Caco-2 (cell line): ENCODE measurements around the gene EPM2A. TPM values are rescaled to one million over a fixed set of nuclear protein-coding genes. Genes with fewer than 3 reads are reported as not detected.

Experiments
- BruUV-seq: library from RNA; stranded (reverse); fragments of 400-500 nt; replicated peaks from 2 replicates; lab custom pipeline; 2021; lab: Mats Ljungman, UMichigan
- CTCF ChIA-PET: fragments of 300-600 bp; sonication (Branson Sonifier 250); formaldehyde crosslinking; loops from one replicate; lab custom pipeline; 2022; ENCODE audit warnings: antibody characterized with exemption; lab: Charles Lee
- POLR2A ChIA-PET: fragments of 300-600 bp; sonication (Branson Sonifier 250); formaldehyde crosslinking; loops from one replicate; lab custom pipeline; 2022; ENCODE audit warnings: antibody characterized with exemption; lab: Charles Lee
- DNase-seq, 2 experiments: peaks; one replicate each; pipeline versions ENCODE4 v3.0.0 to v3.0.0-alpha.2; 2020 to 2022
- H3K27me3 ChIP-seq: replicated peaks from 2 replicates; pipeline ENCODE4 v1.6.0; 2011; ENCODE audit warnings: low read length; ENCODE audit not compliant: control insufficient read depth, insufficient read depth
- H3K36me3 ChIP-seq: 2 replicates; pipeline ENCODE4 v1.5.1; 2011; ENCODE audit warnings: low read length; ENCODE audit not compliant: control insufficient read depth, insufficient read depth
- H3K4me1 ChIP-seq: fragments of 250-450 bp; sonication (Bioruptor Pico); 2 replicates; pipeline ENCODE4 v1.5.1; 2020; ENCODE audit warnings: mild to moderate bottlenecking
- H3K4me3 ChIP-seq: 2 replicates; pipeline ENCODE4 v1.5.1; 2011; ENCODE audit warnings: low read depth, mild to moderate bottlenecking, control low read depth, low read length
- H3K9me3 ChIP-seq: fragments of 250-450 bp; sonication (Bioruptor Pico); 2 replicates; pipeline ENCODE4 v1.5.1; 2020; ENCODE audit warnings: mild to moderate bottlenecking, moderate library complexity
- H3K27ac Mint-ChIP-seq: one replicate; pipeline ENCODE4 v1.8.0; 2022; ENCODE audit warnings: mixed read lengths; ENCODE audit not compliant: unreplicated experiment
- H3K27me3 Mint-ChIP-seq: one replicate; pipeline ENCODE4 v1.8.0; 2022; ENCODE audit warnings: mixed read lengths; ENCODE audit not compliant: insufficient read depth, unreplicated experiment
- H3K36me3 Mint-ChIP-seq: one replicate; pipeline ENCODE4 v1.8.0; 2022; ENCODE audit warnings: mild to moderate bottlenecking, mixed read lengths; ENCODE audit not compliant: insufficient read depth, unreplicated experiment
- H3K4me1 Mint-ChIP-seq: one replicate; pipeline ENCODE4 v1.8.0; 2022; ENCODE audit warnings: low read depth, mixed read lengths; ENCODE audit not compliant: unreplicated experiment
- H3K4me3 Mint-ChIP-seq: one replicate; pipeline ENCODE4 v1.8.0; 2022; ENCODE audit warnings: mild to moderate bottlenecking, moderate library complexity, mixed read lengths; ENCODE audit not compliant: unreplicated experiment
- H3K9me3 Mint-ChIP-seq: one replicate; pipeline ENCODE4 v1.8.0; 2022; ENCODE audit warnings: mixed read lengths; ENCODE audit not compliant: unreplicated experiment
- CTCF ChIP-seq, 2 experiments: fragments of 200-600 bp in 1 of 2; IDR thresholded peaks; 1 replicate in 1 of 2; 2 replicates in 1 of 2; pipeline versions ENCODE4 v1.5.1 to v1.8.0; 2011 to 2022; ENCODE audit warnings: antibody characterized with exemption in 1 of 2, control low read depth in 1 of 2, inconsistent platforms in 1 of 2, low read depth in 1 of 2, low read length in 1 of 2, mild to moderate bottlenecking in 1 of 2, moderate library complexity in 1 of 2; ENCODE audit not compliant: insufficient read depth in 1 of 2, severe bottlenecking in 1 of 2, unreplicated experiment in 1 of 2
- intact Hi-C: fragments of 100-400 bp; cut with micrococcal nuclease; formaldehyde crosslinking; loops from one replicate; pipeline ENCODE4 v1.10.0; 2022; ENCODE audit not compliant: unreplicated experiment
- total RNA-seq: library from RNA; stranded (reverse); gene quantifications from 2 replicates; pipeline ENCODE4 v1.2.3, GENCODE V29; 2022

EPM2A gene
- total RNA-seq, 1 experiment from 2014 or later = 6.9 TPM

DNA sequence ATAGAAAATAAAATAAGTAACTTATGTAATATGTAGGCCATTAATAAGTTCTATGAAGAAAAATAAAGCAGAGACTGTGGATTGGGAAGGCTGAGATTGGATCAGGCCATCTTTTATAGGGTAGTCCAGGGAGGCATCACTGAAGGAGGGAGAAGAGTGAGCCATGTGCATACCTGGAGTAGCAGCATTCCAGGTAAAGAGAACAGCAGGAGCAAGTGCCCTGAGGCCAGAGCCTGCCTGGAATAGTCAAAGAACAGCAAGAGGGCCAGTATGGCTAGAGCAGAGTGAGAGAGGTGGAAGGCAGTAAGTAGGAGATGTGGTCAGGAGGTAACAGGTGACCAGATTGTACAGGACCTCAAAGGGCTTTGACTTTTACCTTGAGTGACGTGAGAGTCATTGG, 112.1 kb downstream of the EPM2A start:
- Histone ChIP-seq H3K27me3 (no peaks in the 10 kb centered on the region), H3K36me3 (no peaks in the 10 kb centered on the region), H3K4me1 (no peaks in the 10 kb centered on the region), H3K4me3 (no peak overlapping the region), H3K9me3 (no peaks in the 10 kb centered on the region)
- H3K36me3 Mint-ChIP-seq = no peaks in the 10 kb centered on the region
- ChIA-PET CTCF (no interaction called here), POLR2A (no interaction called here)
- peaks cover 10% of the 10 kb centered on the region for H3K9me3 Mint-ChIP-seq
- no peak for TF ChIP-seq CTCF (IDR thresholded peaks at IDR 0.05; ENCODE audit: insufficient read depth in 1 of 2, low read depth in 1 of 2, low read length in 1 of 2, severe bottlenecking in 1 of 2, unreplicated experiment in 1 of 2)
- no peaks in the 10 kb centered on the region for H3K27me3 Mint-ChIP-seq
- intact Hi-C loops = no loop called here
- no TSS peak for BruUV-seq
- no peak for DNase-seq
- H3K4me1 Mint-ChIP-seq = no peaks in the 10 kb centered on the region
- no peak overlapping the region for H3K27ac Mint-ChIP-seq
- no peak overlapping the region for H3K4me3 Mint-ChIP-seq

GRCh38 chr6:145621776-145622175, 113.5 kb downstream of the EPM2A start:
- intact Hi-C loops = no loop called here
- peaks cover 5% of the 10 kb centered on the region for H3K36me3 Mint-ChIP-seq
- H3K4me1 ChIP-seq = no peaks in the 10 kb centered on the region
- H3K4me1 Mint-ChIP-seq = no peaks in the 10 kb centered on the region
- no peaks in the 10 kb centered on the region for H3K9me3 ChIP-seq
- no peak overlapping the region for H3K4me3 ChIP-seq
- H3K27me3 ChIP-seq = no peaks in the 10 kb centered on the region
- no peak for TF ChIP-seq CTCF (IDR thresholded peaks at IDR 0.05; ENCODE audit: insufficient read depth in 1 of 2, low read depth in 1 of 2, low read length in 1 of 2, severe bottlenecking in 1 of 2, unreplicated experiment in 1 of 2)
- H3K36me3 ChIP-seq = no peaks in the 10 kb centered on the region
- no peaks in the 10 kb centered on the region for H3K27me3 Mint-ChIP-seq
- H3K9me3 Mint-ChIP-seq = peaks cover 18% of the 10 kb centered on the region
- ChIA-PET POLR2A (no interaction called here), CTCF (no interaction called here)
- no TSS peak for BruUV-seq
- no peak overlapping the region for H3K4me3 Mint-ChIP-seq
- no peak overlapping the region for H3K27ac Mint-ChIP-seq
- no peak for DNase-seq

DNA sequence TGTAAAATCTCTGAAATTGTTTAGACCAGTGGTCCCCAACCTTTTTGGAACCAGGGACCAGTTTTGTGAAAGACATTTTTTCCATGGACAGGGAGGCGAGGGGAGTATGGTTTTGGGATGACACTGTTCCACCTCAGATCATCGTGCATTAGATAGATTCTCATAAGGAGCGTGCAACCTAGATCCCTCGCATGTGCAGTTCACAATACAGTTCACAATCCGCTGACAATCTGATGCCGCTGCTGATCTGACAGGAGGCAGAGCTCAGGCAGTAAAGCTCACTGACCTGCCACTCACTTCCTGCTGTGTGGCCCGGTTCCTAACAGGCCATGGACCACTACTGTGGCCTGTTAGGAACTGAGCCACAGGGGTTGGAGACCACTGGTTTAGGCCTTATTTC, 115.2 kb downstream of the EPM2A start:
- Mint-ChIP-seq H3K4me1 (no peaks in the 10 kb centered on the region), H3K27me3 (no peaks in the 10 kb centered on the region), H3K36me3 (peaks cover 5% of the 10 kb centered on the region), H3K4me3 (no peak overlapping the region), H3K9me3 (peaks cover 18% of the 10 kb centered on the region), H3K27ac (no peak overlapping the region)
- Histone ChIP-seq H3K4me3 (no peak overlapping the region), H3K27me3 (no peaks in the 10 kb centered on the region), H3K9me3 (no peaks in the 10 kb centered on the region), H3K36me3 (no peaks in the 10 kb centered on the region), H3K4me1 (no peaks in the 10 kb centered on the region)
- TF ChIP-seq CTCF (IDR thresholded peaks at IDR 0.05; ENCODE audit: insufficient read depth in 1 of 2, low read depth in 1 of 2, low read length in 1 of 2, severe bottlenecking in 1 of 2, unreplicated experiment in 1 of 2) = no peak
- POLR2A ChIA-PET = no interaction called here
- no TSS peak for BruUV-seq
- intact Hi-C loops = no loop called here
- CTCF ChIA-PET = no interaction called here
- DNase-seq = no peak
